AG04450 (cell line): ENCODE results near the gene SLC66A1. TPM values are rescaled to one million over a fixed set of nuclear protein-coding genes. Genes with fewer than 3 reads are reported as not detected.

Source experiments
- CTCF ChIA-PET: fragments of 300-600, 350-600 bp; formaldehyde crosslinking; extraction: SDS; loops from one replicate; lab custom pipeline; 2022; ENCODE audit warnings: antibody characterized with exemption, inconsistent platforms; lab: Charles Lee
- POLR2A ChIA-PET: fragments of 350-600 bp; formaldehyde crosslinking; extraction: SDS; loops from one replicate; lab custom pipeline; 2021; ENCODE audit warnings: antibody characterized with exemption, inconsistent platforms; lab: Yijun Ruan, JAX
- DNase-seq: peaks from one replicate; pipeline ENCODE4 v3.0.0-alpha.2; 2011; ENCODE audit warnings: low read depth, low spot score
- H3K27ac ChIP-seq: one replicate; pipeline ENCODE4 v1.5.1; 2012; ENCODE audit warnings: low read depth, low read length, control low read depth
- H3K27me3 ChIP-seq: one replicate; pipeline ENCODE4 v1.6.0; 2012; ENCODE audit warnings: low read length; ENCODE audit not compliant: control insufficient read depth, insufficient read depth
- H3K4me3 ChIP-seq: 2 replicates; pipeline ENCODE4 v1.5.1; 2011; ENCODE audit warnings: mild to moderate bottlenecking, low read depth, low read length, control low read depth
- H3K9me3 ChIP-seq: 2 replicates; pipeline ENCODE4 v1.5.1; 2012; ENCODE audit warnings: low read length; ENCODE audit not compliant: control insufficient read depth, insufficient read depth
- polyA plus RNA-seq: library from polyadenylated mRNA; depleted of rRNA; stranded (reverse); fragments of >200 nt; gene quantifications from 2 replicates; pipeline ENCODE4 v1.2.3, GENCODE V29; 2011
- TF ChIP-seq, protein P1 (sequence below): IDR thresholded peaks from 2 replicates; pipeline ENCODE4 v1.5.1; 2011; ENCODE audit warnings: low read depth, low read length, control low read depth, inconsistent platforms

The SLC66A1 gene
- polyA plus RNA-seq, 1 experiment: 11.5 TPM

DNA sequence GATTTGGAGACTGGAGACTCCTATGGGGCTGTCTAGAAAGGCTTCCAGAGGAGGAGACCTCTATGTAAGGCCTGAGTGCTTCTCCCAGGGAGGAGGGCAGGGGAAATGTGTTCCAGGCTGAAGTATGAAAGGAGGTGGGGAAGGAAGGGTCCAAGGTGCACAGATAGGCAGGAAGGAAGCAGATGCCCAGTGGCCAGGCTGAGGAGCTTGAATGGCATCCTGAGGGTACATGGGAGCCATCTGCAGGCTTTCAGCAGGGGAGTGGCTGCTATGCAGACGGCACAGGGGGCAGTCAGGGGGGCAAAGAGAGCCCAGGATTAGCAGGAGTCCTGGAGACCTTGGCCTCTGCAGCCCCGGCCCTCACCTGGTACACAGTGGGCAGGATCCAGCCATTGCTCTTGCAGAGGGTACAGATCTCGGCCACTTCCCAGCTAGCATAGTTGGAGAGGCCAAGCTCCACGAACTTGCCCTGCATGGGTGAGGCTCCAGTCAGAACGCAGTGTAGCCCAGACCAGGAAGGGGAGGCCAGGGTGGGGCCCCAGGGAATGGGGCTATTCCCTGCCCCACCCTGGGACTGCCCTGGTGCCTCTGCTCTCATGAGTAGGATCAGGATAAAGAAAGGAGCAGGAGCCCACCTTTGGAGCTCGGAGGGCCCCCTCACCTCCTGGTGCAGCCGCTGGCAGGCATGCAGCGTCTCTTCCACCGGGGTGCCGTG lies 4.2 kb upstream of the SLC66A1 start:
- ChIA-PET CTCF (no interaction called here), POLR2A (no interaction called here)

DNA sequence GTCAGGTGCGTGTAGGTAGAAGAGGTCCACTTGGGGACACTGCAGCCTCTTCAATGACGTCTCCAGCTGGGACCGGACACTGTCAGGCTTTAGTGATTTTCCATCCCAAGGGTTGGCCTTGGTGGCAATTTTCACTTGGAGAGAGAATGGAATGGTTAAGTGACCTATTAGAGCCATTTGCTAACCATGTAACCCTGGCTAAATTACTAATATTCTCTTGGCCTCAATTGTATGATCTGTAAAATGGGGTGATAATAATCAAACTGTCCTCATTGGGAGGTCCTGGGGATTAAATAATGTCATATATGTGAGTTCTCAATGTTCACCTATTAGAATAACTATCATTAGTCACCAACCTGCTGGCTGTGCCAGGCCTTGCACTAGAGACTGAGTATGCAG lies 3.6 kb upstream of the SLC66A1 start:
- no peak overlapping the region for H3K4me3 ChIP-seq
- no peaks in the 10 kb centered on the region for H3K27me3 ChIP-seq
- DNase-seq: no peak
- ChIA-PET CTCF (no interaction called here), POLR2A (no interaction called here)
- TF ChIP-seq, protein P1, sequence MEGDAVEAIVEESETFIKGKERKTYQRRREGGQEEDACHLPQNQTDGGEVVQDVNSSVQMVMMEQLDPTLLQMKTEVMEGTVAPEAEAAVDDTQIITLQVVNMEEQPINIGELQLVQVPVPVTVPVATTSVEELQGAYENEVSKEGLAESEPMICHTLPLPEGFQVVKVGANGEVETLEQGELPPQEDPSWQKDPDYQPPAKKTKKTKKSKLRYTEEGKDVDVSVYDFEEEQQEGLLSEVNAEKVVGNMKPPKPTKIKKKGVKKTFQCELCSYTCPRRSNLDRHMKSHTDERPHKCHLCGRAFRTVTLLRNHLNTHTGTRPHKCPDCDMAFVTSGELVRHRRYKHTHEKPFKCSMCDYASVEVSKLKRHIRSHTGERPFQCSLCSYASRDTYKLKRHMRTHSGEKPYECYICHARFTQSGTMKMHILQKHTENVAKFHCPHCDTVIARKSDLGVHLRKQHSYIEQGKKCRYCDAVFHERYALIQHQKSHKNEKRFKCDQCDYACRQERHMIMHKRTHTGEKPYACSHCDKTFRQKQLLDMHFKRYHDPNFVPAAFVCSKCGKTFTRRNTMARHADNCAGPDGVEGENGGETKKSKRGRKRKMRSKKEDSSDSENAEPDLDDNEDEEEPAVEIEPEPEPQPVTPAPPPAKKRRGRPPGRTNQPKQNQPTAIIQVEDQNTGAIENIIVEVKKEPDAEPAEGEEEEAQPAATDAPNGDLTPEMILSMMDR: no peak
- H3K9me3 ChIP-seq: no peaks in the 10 kb centered on the region; the same call in 1 of the 2 replicates
- H3K27ac ChIP-seq: peak overlapping the region; percentile 52

More for the DNA sequence above, 4.2 kb upstream of the SLC66A1 start:
- no peak for DNase-seq
- TF ChIP-seq, protein P1: no peak
- no peak overlapping the region for H3K27ac ChIP-seq
- no peaks in the 10 kb centered on the region for H3K27me3 ChIP-seq
- no peak overlapping the region for H3K4me3 ChIP-seq
- H3K9me3 ChIP-seq: no peaks in the 10 kb centered on the region; the same call in 1 of the 2 replicates

DNA sequence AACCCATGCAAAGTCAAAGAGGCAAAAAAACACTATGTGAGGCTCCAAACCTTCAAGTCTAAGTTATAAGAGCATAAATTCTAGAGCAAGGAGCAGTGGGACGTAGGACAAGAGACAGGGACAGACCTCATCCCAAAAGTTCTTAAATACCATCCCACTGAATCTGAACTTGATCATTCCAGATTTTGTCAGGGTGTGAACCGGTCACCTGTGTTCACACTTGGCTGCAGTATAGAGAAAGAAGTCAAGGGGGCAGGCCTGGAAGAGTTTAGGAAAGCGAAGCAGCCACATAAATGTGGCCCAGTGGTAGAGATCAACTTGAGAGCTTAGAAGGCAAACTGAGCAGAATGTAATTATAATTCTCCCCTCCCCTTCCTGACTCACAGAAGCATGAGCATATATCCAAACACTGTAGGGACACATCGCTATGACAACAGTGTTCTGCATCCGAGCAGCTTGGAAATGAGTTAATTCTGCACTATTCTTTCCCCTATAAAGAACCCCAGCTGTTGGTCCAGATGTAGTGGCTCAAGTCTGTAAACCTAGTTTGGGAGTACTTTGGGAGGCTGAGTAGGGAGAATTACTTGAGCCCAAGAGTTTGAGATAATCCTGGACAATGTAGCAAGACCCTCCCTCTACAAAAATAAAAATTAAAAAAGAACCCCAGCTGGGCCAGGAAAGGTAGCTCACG lies 2.9 kb upstream of the SLC66A1 start:
- Histone ChIP-seq H3K27me3 (no peaks in the 10 kb centered on the region), H3K27ac (peak overlapping the region; percentile 52), H3K4me3 (peak overlapping the region; percentile 1; the same call in 1 of the 2 replicates), H3K9me3 (no peaks in the 10 kb centered on the region; the same call in 1 of the 2 replicates)
- peak; percentile 72 for DNase-seq
- TF ChIP-seq, protein P1: no peak
- ChIA-PET CTCF (interaction anchor here (0.6 kb wide), 1 partner anchor 189 kb away, joined by 4 read pairs; no protein-coding TSS in a partner anchor), POLR2A (interaction anchor here (1.2 kb wide), 1 partner anchor 58 kb away, joined by 6 read pairs; the partner anchor contains the start of genes EMC1 and MRTO4)

DNA sequence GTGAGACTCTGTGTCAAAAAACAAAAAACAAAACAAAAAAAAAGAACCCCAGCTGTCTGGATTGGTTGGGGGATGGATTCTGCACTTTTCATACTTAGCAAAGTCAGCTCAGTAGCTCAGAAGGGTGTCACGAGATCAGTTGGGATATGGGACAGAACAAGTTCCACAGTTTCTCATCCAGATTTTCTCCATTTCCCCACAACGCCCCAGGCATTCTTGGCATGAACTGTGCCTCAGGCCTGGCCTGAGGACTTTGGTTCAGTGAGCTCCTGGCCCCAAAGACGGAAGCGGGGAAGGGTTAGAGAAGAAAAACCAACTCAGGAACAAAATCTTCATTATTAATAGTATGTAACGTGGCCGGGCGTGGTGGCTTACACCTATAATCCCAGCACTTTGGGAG lies 2.1 kb upstream of the SLC66A1 start:
- no peaks in the 10 kb centered on the region; the same call in 1 of the 2 replicates for H3K9me3 ChIP-seq
- ChIA-PET CTCF (interaction anchor here (0.6 kb wide), 1 partner anchor 198 kb away, joined by 4 read pairs; no protein-coding TSS in a partner anchor), POLR2A (interaction anchor here (1.2 kb wide), 1 partner anchor 58 kb away, joined by 6 read pairs; the partner anchor contains the start of genes EMC1 and MRTO4)
- H3K27ac ChIP-seq: no peak overlapping the region
- no peak for DNase-seq
- H3K4me3 ChIP-seq: no peak overlapping the region
- TF ChIP-seq, protein P1: no peak
- H3K27me3 ChIP-seq: no peaks in the 10 kb centered on the region
